Measurements from ENCODE around the gene SPON1.
"Not testable (repeated sequence)": the region's sequence is repeated elsewhere in the genome, so short reads cannot be mapped to it uniquely, and the experiment has no call there.

SPON1 gene

DNA sequence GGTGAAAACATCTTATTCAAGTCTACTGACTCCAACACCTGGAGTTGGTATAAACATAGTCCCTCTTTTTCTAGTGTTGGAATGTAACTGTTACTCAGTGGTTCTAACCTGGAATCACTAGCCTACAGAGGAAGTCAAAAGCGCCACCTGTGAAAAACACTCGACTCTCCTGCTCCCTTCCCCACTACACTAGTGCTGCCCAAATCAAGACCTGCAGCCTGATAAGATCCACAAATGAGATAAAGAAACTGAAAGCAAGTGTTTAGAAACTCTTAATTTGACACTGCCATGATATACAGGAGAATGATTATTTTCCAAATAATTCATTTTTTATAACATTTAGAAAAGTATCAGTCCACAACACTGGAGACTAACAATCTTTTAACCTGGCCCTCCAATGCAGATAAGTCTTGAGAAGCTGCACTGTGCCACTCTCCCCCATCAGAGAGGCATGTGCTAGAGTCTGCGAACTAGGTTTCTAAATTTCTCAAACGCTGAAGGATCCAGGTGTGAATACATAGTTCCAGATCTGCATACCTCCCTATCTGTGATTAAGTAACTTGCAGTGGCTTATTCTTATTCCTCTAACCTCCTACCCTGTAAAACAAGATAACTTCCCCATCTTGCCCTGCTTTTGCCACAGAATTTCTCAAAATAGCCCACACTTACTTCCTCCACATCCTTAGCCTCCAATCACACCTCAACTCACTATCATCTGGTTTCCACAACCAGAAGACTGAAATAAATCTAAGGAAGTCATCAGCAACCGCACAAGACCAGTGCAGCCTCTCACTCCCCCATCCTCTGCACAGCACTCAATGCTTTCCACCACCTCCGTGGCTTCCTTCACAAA is 308.4 kb downstream of the SPON1 start:
- DNase-seq (ENCODE audit: low spot score): peak; percentile 50

DNA sequence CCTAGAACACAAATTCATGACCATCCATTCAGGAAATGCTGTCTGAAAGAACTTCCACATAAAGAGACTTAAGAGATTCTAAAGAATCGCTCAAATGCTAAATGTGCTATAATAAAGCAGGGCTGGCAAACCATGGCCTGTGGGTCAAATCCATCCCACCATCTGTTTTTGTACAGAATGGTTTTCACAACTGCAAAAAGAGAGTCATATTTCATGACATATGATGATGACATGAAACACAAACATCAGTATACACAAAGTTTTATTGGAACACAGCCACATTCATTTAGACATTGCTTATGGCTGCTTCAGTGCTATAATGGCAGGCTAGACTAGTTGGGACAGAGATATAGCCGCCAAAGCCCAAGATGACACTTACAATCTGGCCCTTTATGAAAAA is 311.4 kb downstream of the SPON1 start:
- no peak for DNase-seq (ENCODE audit: low spot score)

DNA sequence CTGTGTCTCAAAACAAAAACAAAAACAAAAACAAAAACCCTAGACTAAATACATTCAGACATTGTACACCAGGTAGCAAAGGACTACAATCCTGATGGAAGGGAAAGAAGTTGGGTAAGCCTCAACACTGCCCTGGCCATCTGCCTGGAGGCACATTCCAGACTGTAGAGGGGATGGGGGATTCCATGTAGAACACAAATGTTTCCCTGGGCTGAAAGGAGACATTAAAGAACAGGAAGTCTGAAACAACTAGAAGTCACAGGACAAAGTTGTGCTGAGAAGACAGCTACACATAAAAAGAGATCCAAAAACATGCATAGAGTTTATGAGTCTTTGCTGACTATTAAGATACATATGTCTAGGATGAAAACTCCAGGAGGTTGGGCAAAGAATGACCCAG is 312.6 kb downstream of the SPON1 start:
- no peak for DNase-seq (ENCODE audit: low spot score)

- DNase-seq (ENCODE audit: low spot score): not testable (repeated sequence)
Observed at GRCh38 chr11:14278869-14279268, 316.3 kb downstream of the SPON1 start.

GRCh38 chr11:14288189-14288935 is 325.8 kb downstream of the SPON1 start:
- DNase-seq (ENCODE audit: low spot score): peak; percentile 19

DNA sequence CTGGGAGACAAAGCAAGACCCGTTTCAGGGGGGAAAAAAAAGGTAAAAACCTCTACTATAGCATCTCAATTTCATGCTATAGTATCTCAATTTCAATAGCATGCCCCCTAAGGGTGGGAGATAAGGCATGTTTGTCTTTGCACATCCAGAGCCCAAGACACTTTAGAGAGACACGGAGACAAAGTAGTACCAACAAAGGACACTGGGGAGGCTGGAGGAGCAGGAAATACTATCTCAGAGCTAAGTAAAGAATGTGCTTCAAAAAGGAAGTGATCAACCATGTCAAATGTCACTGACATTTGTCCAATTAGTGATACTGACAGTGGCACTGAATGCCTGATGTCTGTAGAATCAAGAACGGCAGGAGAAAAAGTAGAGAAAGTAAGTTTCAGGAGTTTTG is 327.9 kb downstream of the SPON1 start:
- DNase-seq (ENCODE audit: low spot score): no peak

GRCh38 chr11:14299921-14300320 is 337.4 kb downstream of the SPON1 start:
- no peak for DNase-seq (ENCODE audit: low spot score)

DNA sequence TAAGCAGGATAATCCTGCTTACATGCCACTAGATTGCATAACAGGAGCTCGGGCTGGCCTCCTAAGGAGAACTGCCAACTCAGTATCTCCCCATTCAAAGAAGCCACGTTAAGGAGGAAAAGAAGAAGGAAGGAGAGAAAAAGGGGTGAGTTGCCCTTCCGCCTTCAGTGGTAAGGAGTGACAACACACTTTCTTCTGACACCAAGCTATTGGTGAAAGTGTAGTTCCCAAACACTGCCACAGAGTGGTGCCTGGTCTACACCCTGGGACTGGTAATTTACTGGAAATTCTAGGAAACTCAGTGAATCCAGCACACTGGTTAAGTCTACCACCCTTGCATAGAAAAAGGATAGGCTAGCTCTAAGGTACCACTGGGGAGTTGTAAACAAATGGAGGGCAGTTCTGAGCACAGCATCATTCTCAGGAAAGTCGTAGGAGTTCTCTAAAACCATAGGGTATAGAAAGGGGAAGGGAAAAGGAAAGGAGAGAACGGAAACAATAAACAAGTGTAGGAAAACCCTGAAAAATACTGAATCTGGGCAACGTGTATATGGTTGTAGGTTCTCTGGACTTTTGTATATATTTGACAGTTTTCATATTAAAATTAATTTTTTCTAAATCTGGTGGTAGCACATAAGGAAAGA is 338.3 kb downstream of the SPON1 start:
- DNase-seq (ENCODE audit: low spot score): peak; percentile 58

- DNase-seq (ENCODE audit: low spot score): no peak
Observed at GRCh38 chr11:14304601-14305000, 342.1 kb downstream of the SPON1 start.

DNA sequence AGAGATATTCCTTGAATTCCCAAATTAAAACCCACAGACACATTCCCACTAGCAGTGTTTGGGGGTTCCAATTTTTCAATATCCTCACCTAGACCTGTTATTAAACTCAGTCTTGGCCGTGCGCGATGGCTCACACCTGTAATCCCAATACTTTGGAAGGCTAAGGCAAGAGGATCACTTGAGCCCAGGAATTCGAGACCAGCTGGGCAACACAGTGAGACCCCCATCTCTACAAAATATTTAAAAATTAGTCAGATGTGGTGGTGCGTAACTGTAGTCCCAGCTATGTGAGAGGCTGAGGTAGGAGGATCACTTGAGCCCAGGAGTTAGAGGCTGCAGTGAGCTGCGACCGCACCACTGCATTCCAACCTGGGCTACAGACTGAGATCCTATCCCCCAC is 343.1 kb downstream of the SPON1 start:
- DNase-seq (ENCODE audit: low spot score): no peak

GRCh38 chr11:14306481-14306880 is 344.0 kb downstream of the SPON1 start:
- no peak for DNase-seq (ENCODE audit: low spot score)

DNA sequence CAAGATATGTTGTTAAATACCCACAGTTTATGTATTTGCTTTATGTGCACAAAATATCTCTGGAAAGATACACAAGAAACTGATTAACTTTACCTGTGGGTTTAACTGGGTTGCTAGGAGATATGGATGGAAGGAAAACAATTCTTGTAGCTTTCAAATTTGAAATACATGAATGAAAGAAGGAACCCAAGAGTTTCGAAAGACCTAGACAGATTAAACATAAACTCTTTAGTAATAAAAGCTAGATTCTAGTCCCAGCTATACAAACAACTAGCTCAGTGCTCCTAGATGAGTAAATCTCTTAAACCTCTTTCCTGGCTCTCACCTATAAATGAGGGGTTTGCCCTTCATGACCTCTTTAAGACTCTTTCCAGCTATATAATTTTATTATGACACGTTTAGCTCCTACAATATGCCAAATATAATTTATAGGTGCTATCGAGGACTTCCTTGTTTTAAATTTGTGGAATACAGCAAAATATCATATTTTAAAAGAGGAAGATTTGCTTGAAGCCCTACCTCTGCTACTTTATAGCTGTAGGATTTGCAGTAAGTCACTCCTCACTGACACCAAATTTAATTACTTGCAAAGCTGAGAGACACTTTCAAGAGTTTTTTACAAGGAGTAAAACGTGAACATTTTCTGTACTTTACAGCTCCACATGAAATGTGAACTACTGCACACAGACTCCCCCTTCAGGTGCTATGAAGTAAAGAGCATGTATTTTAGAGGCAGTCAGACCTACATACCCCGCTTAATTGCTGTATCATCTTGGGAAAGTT is 345.8 kb downstream of the SPON1 start:
- peak; percentile 43 for DNase-seq (ENCODE audit: low spot score)

DNA sequence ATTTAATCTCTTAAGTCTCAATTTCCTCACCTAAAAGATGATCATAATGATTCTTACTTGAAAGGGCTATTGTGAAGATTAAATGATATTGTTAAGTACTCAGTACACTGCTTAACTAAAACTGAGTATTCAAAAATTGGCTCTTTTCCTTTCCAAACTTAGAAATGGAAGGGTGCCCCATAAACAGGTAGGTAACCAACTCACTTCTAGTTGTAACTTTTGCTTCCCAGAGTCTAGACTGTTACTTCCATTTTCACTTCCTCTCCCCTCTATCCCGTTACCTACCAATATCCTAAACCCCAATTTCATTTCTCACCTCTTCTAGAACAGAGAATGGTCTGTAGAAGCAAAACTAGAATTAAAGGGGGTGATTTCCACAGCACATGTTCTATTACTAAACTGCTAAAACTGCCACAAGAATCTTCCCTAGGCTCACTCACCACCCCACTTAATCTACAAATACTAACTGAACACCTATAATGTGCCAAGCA is 346.4 kb downstream of the SPON1 start:
- DNase-seq (ENCODE audit: low spot score): no peak

DNA sequence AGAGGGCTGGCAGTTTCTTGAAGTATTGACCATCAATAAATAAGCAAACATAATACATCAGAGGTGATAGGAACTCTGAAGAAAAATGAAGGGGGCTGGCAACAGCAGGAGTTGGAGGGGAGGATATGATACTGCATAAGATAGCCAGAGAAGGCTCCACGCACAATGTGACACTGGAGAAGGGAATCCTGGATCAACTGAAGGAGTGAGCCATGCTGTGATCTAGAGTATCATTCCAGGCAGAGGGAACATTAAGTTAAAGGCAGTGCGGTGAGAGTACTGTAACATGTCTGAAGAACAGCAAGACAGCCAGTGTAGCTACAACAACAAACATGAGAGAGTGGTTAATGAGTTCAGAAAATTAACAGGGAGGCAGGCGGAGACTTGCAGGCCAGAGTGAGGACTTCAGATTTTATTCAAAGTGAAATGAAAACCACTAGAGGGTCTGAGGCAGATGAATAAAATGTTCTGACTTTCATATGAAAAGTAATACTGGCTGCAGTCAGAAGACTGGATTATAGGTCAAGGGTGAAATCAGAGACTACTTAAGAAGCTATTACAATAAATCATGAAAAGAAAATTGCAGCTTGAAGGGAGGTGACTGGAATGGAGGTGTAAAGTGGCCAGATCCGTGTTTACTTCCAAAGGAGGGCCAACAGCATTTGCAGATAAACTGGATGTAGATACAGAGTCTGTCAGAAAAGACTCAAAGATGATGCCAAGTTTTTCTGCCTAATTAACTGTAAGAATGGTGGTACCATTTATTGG is 347.1 kb downstream of the SPON1 start:
- no peak for DNase-seq (ENCODE audit: low spot score)

GRCh38 chr11:14310679-14311078 is 348.2 kb downstream of the SPON1 start:
- no peak for DNase-seq (ENCODE audit: low spot score)

GRCh38 chr11:14312736-14313438 is 350.4 kb downstream of the SPON1 start:
- no peak for DNase-seq (ENCODE audit: low spot score)

- DNase-seq (ENCODE audit: low spot score): no peak
Observed at GRCh38 chr11:14314127-14314526, 351.6 kb downstream of the SPON1 start.

GRCh38 chr11:14315130-14315529 is 352.6 kb downstream of the SPON1 start:
- DNase-seq (ENCODE audit: low spot score): no peak
